Transverse colon (tissue), 3 donors: Measurements from ENCODE around the gene TPP2.

Experiments used
- CTCF ChIP-seq, 5 experiments: fragments of 200-600 bp in 3 of 5; fragments of 450-650 bp in 2 of 5; sonication (generic) in 3 of 5; IDR thresholded peaks; 1 replicate in 2 of 5; 2 replicates in 3 of 5; pipeline ENCODE4 v1.5.1; 2016 to 2017; ENCODE audit warnings: antibody characterized with exemption in 5 of 5, inconsistent platforms in 3 of 5, mild to moderate bottlenecking in 2 of 5, moderate library complexity in 1 of 5
- EP300 ChIP-seq: sonication (generic); formaldehyde crosslinking; IDR thresholded peaks from one replicate; pipeline ENCODE4 v1.6.1; 2017; ENCODE audit warnings: antibody characterized with exemption, low read depth
- POLR2A ChIP-seq: fragments of 450-650 bp; IDR thresholded peaks from one replicate; pipeline ENCODE4 v1.6.1; 2016; ENCODE audit warnings: antibody characterized with exemption, mild to moderate bottlenecking, moderate library complexity

DNA sequence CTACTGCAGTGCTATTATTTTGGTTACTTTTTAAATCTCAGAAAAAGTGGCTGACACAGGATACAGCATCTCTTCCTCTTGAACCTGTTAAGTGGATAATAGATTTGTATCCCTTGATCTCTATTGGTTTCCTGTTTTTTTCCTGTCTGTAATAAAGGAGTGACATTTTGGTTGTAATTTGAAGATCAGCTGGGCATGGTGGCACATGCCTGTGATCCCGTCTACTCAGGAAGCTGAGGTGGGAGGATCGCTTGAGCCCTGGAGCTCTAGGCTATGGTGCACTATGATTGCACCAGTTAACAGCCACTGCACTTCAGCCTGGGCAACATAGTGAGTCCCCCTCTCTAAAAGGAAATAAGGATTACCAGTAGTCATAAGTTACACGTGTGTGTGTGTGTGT, 51.3 kb downstream of the TPP2 start:
- TF ChIP-seq CTCF (IDR thresholded peaks at IDR 0.05) (no peak), POLR2A (no peak), EP300 (no peak)
